Retinal pigment epithelial cell (primary cell): ENCODE measurements around the gene KBTBD7.

Experiments
- DNase-seq: peaks from one replicate; pipeline ENCODE4 v3.0.0-alpha.2; 2010; ENCODE audit warnings: low read depth
- H3K4me3 ChIP-seq: 2 replicates; pipeline ENCODE4 v1.5.1; 2011; ENCODE audit warnings: mild to moderate bottlenecking, low read length, control low read depth, moderate library complexity
- TF ChIP-seq, protein P1 (sequence below): conservative IDR thresholded peaks from 2 replicates; pipeline ENCODE4 v1.5.1; 2011; ENCODE audit warnings: low read depth, low read length, control low read depth, inconsistent platforms

KBTBD7 gene

DNA sequence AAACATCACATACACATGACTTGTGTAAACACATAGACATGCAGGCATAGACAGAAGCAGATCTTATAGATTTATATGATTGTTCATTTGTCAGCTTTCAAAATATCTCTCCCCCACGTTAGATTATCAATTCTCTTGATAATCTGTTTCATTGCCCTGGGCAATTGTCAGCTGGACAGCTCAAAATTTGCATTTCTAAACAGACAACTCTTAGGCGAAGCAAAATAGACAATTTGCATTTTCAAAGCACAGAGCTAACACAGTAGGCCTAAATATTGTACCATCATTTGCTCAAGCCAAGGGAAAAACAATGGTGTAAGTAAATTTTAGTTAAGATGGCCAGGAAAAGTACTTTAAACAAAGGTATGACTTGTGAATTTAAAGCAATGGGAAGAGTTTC, 37.7 kb downstream of the KBTBD7 start:
- TF ChIP-seq, protein P1, sequence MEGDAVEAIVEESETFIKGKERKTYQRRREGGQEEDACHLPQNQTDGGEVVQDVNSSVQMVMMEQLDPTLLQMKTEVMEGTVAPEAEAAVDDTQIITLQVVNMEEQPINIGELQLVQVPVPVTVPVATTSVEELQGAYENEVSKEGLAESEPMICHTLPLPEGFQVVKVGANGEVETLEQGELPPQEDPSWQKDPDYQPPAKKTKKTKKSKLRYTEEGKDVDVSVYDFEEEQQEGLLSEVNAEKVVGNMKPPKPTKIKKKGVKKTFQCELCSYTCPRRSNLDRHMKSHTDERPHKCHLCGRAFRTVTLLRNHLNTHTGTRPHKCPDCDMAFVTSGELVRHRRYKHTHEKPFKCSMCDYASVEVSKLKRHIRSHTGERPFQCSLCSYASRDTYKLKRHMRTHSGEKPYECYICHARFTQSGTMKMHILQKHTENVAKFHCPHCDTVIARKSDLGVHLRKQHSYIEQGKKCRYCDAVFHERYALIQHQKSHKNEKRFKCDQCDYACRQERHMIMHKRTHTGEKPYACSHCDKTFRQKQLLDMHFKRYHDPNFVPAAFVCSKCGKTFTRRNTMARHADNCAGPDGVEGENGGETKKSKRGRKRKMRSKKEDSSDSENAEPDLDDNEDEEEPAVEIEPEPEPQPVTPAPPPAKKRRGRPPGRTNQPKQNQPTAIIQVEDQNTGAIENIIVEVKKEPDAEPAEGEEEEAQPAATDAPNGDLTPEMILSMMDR = no peak
- DNase-seq = no peak
- H3K4me3 ChIP-seq = no peak overlapping the region

DNA sequence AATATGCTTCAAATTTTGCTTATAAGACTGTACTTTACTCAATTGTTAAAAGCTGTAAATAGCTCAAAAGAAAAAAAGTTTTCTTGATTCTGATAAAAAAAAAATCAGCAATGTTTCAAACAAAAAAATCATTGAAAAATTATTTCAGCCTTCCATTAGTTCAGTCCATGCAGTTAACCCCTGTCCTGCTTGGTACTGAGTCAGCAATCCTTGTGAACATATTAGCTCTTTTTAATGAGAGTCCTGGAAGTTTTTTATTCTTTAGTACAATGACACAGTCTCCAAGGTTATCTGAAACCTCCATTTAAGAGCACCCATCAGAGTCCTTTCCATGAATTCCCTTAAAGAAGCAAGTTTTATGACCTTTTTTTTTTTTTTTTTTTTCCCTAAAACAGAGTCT, 40.3 kb downstream of the KBTBD7 start:
- TF ChIP-seq, protein P1 = no peak
- H3K4me3 ChIP-seq = no peak overlapping the region
- DNase-seq = no peak

DNA sequence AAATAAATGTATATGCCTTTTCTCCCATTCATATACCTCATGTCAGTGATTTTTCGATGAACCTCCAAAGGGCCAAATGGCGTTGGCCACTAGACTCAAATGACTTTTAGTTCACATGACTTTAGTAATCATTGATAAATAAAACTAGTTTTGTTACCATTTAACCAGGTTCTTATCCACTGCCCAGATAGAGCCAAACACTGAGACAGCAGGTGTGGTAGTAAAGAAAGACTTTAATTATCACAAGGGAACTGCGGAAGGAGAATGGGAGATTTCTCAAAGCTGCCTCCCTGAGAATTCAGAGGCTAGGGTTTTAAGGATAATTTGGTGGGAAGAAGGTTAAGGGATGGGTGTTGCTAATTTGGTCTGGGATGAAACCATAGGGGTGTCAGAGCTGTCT, 42.4 kb downstream of the KBTBD7 start:
- DNase-seq = no peak
- H3K4me3 ChIP-seq = no peak overlapping the region
- TF ChIP-seq, protein P1 = no peak

DNA sequence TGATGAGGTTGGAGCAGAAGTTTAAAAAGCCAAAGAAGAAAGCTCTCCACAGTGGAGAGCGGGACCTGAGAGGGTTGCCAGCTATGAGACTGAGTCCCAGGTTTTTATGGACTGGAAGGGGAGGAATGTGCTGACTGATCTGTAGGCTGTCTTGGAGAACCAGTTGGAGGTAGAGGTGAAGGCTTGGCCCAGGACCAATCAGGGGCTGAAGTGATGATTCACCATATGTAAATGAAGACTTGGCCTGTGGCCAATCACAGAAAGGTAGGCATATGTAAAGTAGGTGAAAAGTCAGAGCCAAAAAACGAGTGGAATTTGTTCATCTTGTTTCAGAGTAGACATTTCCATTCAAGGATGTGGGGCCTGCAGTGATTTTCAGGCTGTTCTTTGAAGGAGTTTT, 44.3 kb downstream of the KBTBD7 start:
- TF ChIP-seq, protein P1 = no peak
- DNase-seq = no peak
- H3K4me3 ChIP-seq = no peak overlapping the region

DNA sequence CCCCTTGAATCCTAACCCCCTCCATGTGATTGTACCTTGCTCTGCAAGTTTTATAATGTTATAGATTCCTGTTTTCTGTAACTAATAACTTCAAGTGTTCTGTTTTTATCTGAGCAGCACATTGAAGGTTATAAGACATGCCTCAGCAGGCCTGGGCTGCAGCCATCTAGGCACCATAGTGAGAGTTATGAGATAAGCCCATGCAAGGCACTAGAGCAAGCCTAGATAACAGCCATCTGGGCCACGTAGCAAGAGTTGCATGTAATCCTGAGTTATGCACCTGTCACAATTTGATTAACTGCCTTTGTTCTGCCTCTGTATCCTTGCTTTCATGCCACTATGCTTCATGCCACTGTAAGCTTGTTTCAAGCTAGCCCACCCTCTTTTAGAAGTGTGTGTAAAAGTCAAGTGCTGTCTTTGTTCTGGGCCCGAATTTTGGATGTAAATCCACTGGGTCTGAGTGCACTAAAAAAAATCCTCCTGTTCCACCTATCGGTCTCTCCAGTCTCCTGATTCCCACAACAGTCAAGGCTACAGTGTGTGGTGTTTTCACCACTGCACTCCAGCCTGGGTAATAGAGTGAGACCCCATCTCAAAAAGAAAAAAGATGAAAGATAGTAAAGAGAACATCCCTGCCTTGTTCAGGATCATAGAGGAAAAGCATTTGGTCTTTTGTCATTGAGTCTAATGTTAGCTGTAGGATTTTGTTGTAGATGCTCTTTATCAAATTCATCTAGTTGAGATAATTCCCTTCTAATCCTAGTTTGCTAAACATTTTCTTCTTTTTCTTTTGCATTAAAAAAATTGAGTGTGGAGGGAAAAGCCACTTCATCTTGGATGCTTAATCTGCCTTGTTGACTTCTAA, 45.7 kb downstream of the KBTBD7 start:
- H3K4me3 ChIP-seq = no peak overlapping the region
- no peak for DNase-seq
- TF ChIP-seq, protein P1 = no peak

DNA sequence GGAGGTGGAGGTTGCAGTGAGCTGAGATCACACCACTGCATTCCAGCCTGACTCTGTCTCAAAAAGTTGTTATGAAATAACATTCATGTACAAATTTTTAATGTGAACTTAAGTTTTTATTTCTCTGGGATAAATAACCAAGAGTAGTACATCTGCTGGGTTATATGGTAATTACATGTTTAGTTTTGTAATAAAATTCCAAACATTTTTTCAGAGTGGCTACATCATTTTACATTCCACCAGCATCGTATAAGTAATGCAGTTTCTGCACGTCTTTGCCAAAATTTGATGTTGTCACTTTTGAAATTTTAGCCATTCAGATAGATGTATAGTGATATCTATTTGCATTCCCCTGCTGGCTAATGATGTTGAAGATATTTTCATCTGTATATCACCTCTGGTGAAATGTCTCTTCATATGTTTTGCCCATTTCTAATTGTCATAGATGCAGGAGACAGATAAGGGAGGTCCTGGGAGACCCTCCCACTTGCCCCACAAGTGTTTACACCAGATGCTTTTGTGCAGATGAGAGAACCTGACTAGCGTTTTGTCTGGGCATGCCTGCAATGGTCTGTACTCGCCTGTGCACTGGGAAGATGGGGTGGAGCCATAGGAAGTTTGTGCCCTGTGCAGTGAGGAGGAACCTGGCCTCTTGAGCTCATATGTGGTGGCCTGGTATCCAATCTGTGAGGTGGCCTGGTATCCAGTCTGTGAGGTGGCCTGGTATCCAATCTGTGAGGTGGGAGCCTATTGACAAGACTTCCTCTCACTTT, 49.0 kb downstream of the KBTBD7 start:
- no peak for DNase-seq
- H3K4me3 ChIP-seq = no peak overlapping the region
- TF ChIP-seq, protein P1 = no peak
